Panc1 (cell line): ENCODE results near the gene CEP128. TPM values are rescaled to one million over a fixed set of nuclear protein-coding genes. Genes with fewer than 3 reads are reported as not detected.

ENCODE experiments used
- ATAC-seq: fragments of 200-7000 bp; cut with Tn5 transposase; 2 replicates; pipeline ENCODE4 v1.9.1; 2020; ENCODE audit warnings: mild to moderate bottlenecking, moderate library complexity
- BruUV-seq: library from RNA; stranded (reverse); fragments of 400-500 nt; replicated peaks from 2 replicates; lab custom pipeline; 2021; lab: Mats Ljungman, UMichigan
- CTCF ChIA-PET: fragments of 300-600 bp; sonication (Branson Sonifier 250); formaldehyde crosslinking; loops from one replicate; lab custom pipeline; 2022; ENCODE audit warnings: antibody characterized with exemption; lab: Charles Lee
- POLR2A ChIA-PET: fragments of 300-600 bp; sonication (Branson Sonifier 250); formaldehyde crosslinking; loops from one replicate; lab custom pipeline; 2022; ENCODE audit warnings: antibody characterized with exemption; lab: Charles Lee
- DNase-seq: peaks from one replicate; pipeline ENCODE4 v3.0.0-alpha.2; 2010; ENCODE audit warnings: low read depth, low spot score
- H3K27ac ChIP-seq: 2 replicates; pipeline ENCODE4 v1.5.1; 2011; ENCODE audit warnings: mild to moderate bottlenecking, low read length, inconsistent platforms
- H3K27me3 ChIP-seq: fragments of 200-500 bp; sonication (Bioruptor generic); 2 replicates; pipeline ENCODE4 v1.6.0; 2014; ENCODE audit warnings: low read length, inconsistent platforms; ENCODE audit not compliant: control insufficient read depth, insufficient read depth
- H3K36me3 ChIP-seq: fragments of 200-500 bp; sonication (Bioruptor generic); 2 replicates; pipeline ENCODE4 v1.5.1; 2014; ENCODE audit warnings: inconsistent platforms, mild to moderate bottlenecking, low read length, moderate library complexity; ENCODE audit not compliant: control insufficient read depth, insufficient read depth
- H3K4me1 ChIP-seq: 2 replicates; pipeline ENCODE4 v1.5.1; 2011; ENCODE audit warnings: inconsistent platforms, mild to moderate bottlenecking, low read length, moderate library complexity; ENCODE audit not compliant: control insufficient read depth, insufficient read depth
- H3K4me3 ChIP-seq, 2 experiments: 2 replicates each; pipeline ENCODE4 v1.5.1; 2011 to 2012; ENCODE audit warnings: low read depth in 2 of 2, low read length in 2 of 2, mild to moderate bottlenecking in 2 of 2, inconsistent platforms in 1 of 2, moderate library complexity in 1 of 2
- H3K9me3 ChIP-seq: fragments of 200-500 bp; sonication (Bioruptor generic); 2 replicates; pipeline ENCODE4 v1.5.1; 2014; ENCODE audit warnings: low read depth, mild to moderate bottlenecking, inconsistent platforms, low read length, moderate library complexity; ENCODE audit not compliant: control insufficient read depth, insufficient read depth
- POLR2AphosphoS5 ChIP-seq: IDR thresholded peaks from 2 replicates; pipeline ENCODE4 v1.6.1; 2012; ENCODE audit warnings: mild to moderate bottlenecking, low read depth, low read length, moderate library complexity
- SIN3A ChIP-seq: IDR thresholded peaks from 2 replicates; pipeline ENCODE4 v1.6.1; 2012; ENCODE audit warnings: low read depth, mild to moderate bottlenecking, low read length, moderate library complexity, borderline replicate concordance; ENCODE audit not compliant: insufficient read depth
- TCF7L2 ChIP-seq: IDR thresholded peaks from 2 replicates; pipeline ENCODE4 v1.6.1; 2011; ENCODE audit warnings: mild to moderate bottlenecking, low read depth, low read length, inconsistent platforms
- in situ Hi-C: cut with HindIII; loops from 2 replicates; pipeline ENCODE4 v1.10.0; 2016; ENCODE audit warnings: low sequenced_read_pairs, low pct_unique_long_range_greater_than_20kb
- intact Hi-C: fragments of 100-400 bp; cut with micrococcal nuclease; formaldehyde crosslinking; loops from one replicate; pipeline ENCODE4 v1.10.0; 2022; ENCODE audit not compliant: unreplicated experiment
- total RNA-seq: library from RNA; stranded (reverse); gene quantifications from one replicate; pipeline ENCODE4 v1.2.1, GENCODE V29; 2021; ENCODE audit not compliant: unreplicated experiment
- TF ChIP-seq, protein P1 (sequence below): fragments of 450-650 bp; IDR thresholded peaks from 2 replicates; pipeline ENCODE4 v1.5.1; 2017; ENCODE audit warnings: mild to moderate bottlenecking
- TF ChIP-seq, protein P2 (sequence below), 2 experiments: IDR thresholded peaks; 2 replicates each; pipeline ENCODE4 v1.6.1; 2011 to 2012; ENCODE audit warnings: low read depth in 2 of 2, control low read depth in 1 of 2, low read length in 1 of 2, mild to moderate bottlenecking in 1 of 2, moderate library complexity in 1 of 2; ENCODE audit not compliant: insufficient read depth in 1 of 2

CEP128 gene
- total RNA-seq, 1 experiment from 2014 or later = 9.3 TPM

DNA sequence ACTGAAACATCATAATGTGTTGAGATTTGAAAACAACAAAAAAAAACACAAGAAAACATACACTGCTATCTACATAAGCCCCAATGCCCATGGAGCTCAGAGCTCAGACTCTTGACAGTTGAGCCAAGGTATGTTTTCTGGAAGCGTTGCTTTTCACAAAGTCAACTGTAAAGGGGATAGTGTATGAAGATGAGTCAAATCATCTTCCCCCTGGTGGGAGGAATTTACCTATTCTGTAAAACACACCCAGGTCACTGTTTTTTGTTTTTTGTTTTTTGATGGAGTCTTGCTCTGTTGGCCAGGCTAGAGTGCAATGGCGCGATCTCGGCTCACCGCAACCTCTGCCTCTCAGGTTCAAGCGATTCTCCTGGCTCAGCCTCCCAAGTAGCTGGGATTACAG is 368.9 kb downstream of the CEP128 start:
- DNase-seq = no peak
- ATAC-seq = no peak
- intact Hi-C loops (no loop called here), in situ Hi-C loops (no loop called here)
- CTCF ChIA-PET = no interaction called here
- H3K4me1 ChIP-seq = no peaks in the 10 kb centered on the region
- H3K36me3 ChIP-seq = no peaks in the 10 kb centered on the region
- no TSS peak for BruUV-seq
- H3K27ac ChIP-seq = no peak overlapping the region
- no peaks in the 10 kb centered on the region for H3K27me3 ChIP-seq
- H3K4me3 ChIP-seq = no peak overlapping the region
- POLR2A ChIA-PET = no interaction called here
- H3K9me3 ChIP-seq = no peaks in the 10 kb centered on the region
- no peak for TF ChIP-seq POLR2AphosphoS5
- TF ChIP-seq, protein P1, sequence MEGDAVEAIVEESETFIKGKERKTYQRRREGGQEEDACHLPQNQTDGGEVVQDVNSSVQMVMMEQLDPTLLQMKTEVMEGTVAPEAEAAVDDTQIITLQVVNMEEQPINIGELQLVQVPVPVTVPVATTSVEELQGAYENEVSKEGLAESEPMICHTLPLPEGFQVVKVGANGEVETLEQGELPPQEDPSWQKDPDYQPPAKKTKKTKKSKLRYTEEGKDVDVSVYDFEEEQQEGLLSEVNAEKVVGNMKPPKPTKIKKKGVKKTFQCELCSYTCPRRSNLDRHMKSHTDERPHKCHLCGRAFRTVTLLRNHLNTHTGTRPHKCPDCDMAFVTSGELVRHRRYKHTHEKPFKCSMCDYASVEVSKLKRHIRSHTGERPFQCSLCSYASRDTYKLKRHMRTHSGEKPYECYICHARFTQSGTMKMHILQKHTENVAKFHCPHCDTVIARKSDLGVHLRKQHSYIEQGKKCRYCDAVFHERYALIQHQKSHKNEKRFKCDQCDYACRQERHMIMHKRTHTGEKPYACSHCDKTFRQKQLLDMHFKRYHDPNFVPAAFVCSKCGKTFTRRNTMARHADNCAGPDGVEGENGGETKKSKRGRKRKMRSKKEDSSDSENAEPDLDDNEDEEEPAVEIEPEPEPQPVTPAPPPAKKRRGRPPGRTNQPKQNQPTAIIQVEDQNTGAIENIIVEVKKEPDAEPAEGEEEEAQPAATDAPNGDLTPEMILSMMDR = no peak
- no peak for TF ChIP-seq TCF7L2
- TF ChIP-seq SIN3A = no peak
- TF ChIP-seq, protein P2, sequence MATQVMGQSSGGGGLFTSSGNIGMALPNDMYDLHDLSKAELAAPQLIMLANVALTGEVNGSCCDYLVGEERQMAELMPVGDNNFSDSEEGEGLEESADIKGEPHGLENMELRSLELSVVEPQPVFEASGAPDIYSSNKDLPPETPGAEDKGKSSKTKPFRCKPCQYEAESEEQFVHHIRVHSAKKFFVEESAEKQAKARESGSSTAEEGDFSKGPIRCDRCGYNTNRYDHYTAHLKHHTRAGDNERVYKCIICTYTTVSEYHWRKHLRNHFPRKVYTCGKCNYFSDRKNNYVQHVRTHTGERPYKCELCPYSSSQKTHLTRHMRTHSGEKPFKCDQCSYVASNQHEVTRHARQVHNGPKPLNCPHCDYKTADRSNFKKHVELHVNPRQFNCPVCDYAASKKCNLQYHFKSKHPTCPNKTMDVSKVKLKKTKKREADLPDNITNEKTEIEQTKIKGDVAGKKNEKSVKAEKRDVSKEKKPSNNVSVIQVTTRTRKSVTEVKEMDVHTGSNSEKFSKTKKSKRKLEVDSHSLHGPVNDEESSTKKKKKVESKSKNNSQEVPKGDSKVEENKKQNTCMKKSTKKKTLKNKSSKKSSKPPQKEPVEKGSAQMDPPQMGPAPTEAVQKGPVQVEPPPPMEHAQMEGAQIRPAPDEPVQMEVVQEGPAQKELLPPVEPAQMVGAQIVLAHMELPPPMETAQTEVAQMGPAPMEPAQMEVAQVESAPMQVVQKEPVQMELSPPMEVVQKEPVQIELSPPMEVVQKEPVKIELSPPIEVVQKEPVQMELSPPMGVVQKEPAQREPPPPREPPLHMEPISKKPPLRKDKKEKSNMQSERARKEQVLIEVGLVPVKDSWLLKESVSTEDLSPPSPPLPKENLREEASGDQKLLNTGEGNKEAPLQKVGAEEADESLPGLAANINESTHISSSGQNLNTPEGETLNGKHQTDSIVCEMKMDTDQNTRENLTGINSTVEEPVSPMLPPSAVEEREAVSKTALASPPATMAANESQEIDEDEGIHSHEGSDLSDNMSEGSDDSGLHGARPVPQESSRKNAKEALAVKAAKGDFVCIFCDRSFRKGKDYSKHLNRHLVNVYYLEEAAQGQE (IDR thresholded peaks at IDR 0.05; ENCODE audit: insufficient read depth in 1 of 2, low read depth in 2 of 2, low read length in 1 of 2) = no peak

DNA sequence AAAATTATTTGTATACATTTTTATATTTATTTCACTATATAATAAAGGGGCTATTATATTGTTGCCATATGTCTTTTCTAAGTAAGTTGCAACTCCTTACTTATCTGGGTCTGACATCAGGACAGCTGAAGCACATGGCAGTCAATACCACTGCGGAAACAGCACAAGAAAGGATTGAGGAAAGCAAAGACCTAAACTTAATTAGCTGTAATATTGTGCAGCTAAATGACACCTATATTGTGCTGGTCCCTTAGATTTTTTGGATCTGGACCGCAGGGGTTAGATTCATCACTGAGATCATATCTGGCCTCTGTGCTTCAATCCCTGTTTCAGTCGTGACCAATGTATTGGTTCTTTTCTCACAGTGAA is 370.6 kb downstream of the CEP128 start:
- ATAC-seq (no peak), DNase-seq (no peak)
- Histone ChIP-seq H3K27me3 (no peaks in the 10 kb centered on the region), H3K9me3 (no peaks in the 10 kb centered on the region), H3K36me3 (no peaks in the 10 kb centered on the region), H3K4me3 (no peak overlapping the region), H3K4me1 (no peaks in the 10 kb centered on the region), H3K27ac (no peak overlapping the region)
- TF ChIP-seq, protein P1 = no peak
- TF ChIP-seq TCF7L2 (no peak), SIN3A (no peak), POLR2AphosphoS5 (no peak)
- intact Hi-C loops = no loop called here
- no TSS peak for BruUV-seq
- in situ Hi-C loops = no loop called here
- ChIA-PET CTCF (no interaction called here), POLR2A (no interaction called here)
